ENCODE data around the gene C1orf21.

DNA sequence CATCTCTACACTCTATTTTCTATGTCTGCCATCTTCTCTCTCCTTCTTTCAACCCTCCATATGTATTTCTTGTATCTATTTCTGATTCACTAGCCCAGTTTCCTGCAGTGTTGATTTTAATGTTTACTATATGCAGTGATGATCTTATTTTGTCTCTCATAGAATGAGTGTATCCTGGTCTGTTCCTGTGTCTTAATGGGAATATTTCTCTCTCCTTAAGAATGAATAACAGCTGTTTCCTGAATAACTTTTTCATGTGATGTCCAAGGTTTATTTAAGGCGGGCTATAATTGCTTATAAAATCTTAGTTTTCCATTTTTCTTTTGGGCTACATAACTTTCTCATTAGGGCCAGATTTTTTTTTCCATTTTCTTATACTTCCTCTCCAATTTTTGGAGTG is 144.5 kb downstream of the C1orf21 start:
- TF ChIP-seq, protein P1, sequence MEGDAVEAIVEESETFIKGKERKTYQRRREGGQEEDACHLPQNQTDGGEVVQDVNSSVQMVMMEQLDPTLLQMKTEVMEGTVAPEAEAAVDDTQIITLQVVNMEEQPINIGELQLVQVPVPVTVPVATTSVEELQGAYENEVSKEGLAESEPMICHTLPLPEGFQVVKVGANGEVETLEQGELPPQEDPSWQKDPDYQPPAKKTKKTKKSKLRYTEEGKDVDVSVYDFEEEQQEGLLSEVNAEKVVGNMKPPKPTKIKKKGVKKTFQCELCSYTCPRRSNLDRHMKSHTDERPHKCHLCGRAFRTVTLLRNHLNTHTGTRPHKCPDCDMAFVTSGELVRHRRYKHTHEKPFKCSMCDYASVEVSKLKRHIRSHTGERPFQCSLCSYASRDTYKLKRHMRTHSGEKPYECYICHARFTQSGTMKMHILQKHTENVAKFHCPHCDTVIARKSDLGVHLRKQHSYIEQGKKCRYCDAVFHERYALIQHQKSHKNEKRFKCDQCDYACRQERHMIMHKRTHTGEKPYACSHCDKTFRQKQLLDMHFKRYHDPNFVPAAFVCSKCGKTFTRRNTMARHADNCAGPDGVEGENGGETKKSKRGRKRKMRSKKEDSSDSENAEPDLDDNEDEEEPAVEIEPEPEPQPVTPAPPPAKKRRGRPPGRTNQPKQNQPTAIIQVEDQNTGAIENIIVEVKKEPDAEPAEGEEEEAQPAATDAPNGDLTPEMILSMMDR (IDR thresholded peaks at IDR 0.05), result no peak
- TF ChIP-seq POLR2A (IDR thresholded peaks at IDR 0.05), result no peak

All from Peyer's patch (tissue), 4 donors.